Measurements from ENCODE around the gene IGFBP5.

The IGFBP5 gene

GRCh38 chr2:216636551-216637450 lies 58.5 kb downstream of the IGFBP5 start:
- DNase-seq, result peak; percentile 42

GRCh38 chr2:216635701-216636550 lies 59.4 kb downstream of the IGFBP5 start:
- no peak for DNase-seq

- DNase-seq, result no peak
Observed at GRCh38 chr2:216635171-216635570, 60.2 kb downstream of the IGFBP5 start.

- no peak for DNase-seq
Observed at GRCh38 chr2:216634370-216635148, 60.8 kb downstream of the IGFBP5 start.

GRCh38 chr2:216633616-216634369 lies 61.6 kb downstream of the IGFBP5 start:
- no peak for DNase-seq

- DNase-seq, result no peak
Observed at GRCh38 chr2:216632952-216633615, 62.3 kb downstream of the IGFBP5 start, which contains the start of gene IGFBP2. IGFBP2 (plus strand) TSS chr2:216633420; CDS start chr2:216633524, 104 bp downstream.

- no peak for DNase-seq
Observed at GRCh38 chr2:216632346-216632951, 62.9 kb downstream of the IGFBP5 start.

- no peak for DNase-seq
Observed at GRCh38 chr2:216629784-216630183, 65.6 kb downstream of the IGFBP5 start.

GRCh38 chr2:216626875-216627245 lies 68.5 kb downstream of the IGFBP5 start:
- DNase-seq, result no peak

- DNase-seq, result no peak
Observed at GRCh38 chr2:216626168-216626874, 69.0 kb downstream of the IGFBP5 start.

GRCh38 chr2:216624251-216624650 lies 71.1 kb downstream of the IGFBP5 start:
- DNase-seq, result no peak

GRCh38 chr2:216622526-216622925 lies 72.8 kb downstream of the IGFBP5 start:
- DNase-seq, result no peak

Data from SIG-M5 (cell line).